Measurements from ENCODE around the gene HACD3.
"Not testable (repeated sequence)": the region's sequence is repeated elsewhere in the genome, so short reads cannot be mapped to it uniquely, and the experiment has no call there.

Gene HACD3

GRCh38 chr15:65549288-65549687 is 19.0 kb downstream of the HACD3 start:
- H3K9me3 ChIP-seq (ENCODE audit: control insufficient read depth in 2 of 2, low read length in 2 of 2), result not testable (repeated sequence)

GRCh38 chr15:65550681-65551098 is 20.4 kb downstream of the HACD3 start:
- Histone ChIP-seq H3K4me1 (ENCODE audit: control insufficient read depth, insufficient read depth, low read length) (no peaks in the 10 kb centered on the region), H3K9ac (ENCODE audit: low read length in 2 of 2) (no peak overlapping the region), H3K4me3 (ENCODE audit: low read length in 2 of 2) (no peak overlapping the region), H3K9me3 (ENCODE audit: control insufficient read depth in 2 of 2, low read length in 2 of 2) (no peaks in the 10 kb centered on the region), H3K36me3 (ENCODE audit: control insufficient read depth in 2 of 2, insufficient read depth in 2 of 2, low read length in 2 of 2) (peaks cover 2 to 13% of the 10 kb centered on the region in 2 donors), H3K27ac (ENCODE audit: low read length) (no peak overlapping the region), H3K27me3 (ENCODE audit: control insufficient read depth in 1 of 2, insufficient read depth in 2 of 2, low read length in 2 of 2) (no peaks in the 10 kb centered on the region)

More at GRCh38 chr15:65549288-65549687, 19.0 kb downstream of the HACD3 start:
- not testable (repeated sequence) for H3K36me3 ChIP-seq (ENCODE audit: control insufficient read depth in 2 of 2, insufficient read depth in 2 of 2, low read length in 2 of 2); H3K9ac ChIP-seq (ENCODE audit: low read length in 2 of 2); H3K27me3 ChIP-seq (ENCODE audit: control insufficient read depth in 1 of 2, insufficient read depth in 2 of 2, low read length in 2 of 2); H3K4me1 ChIP-seq (ENCODE audit: control insufficient read depth, insufficient read depth, low read length); H3K27ac ChIP-seq (ENCODE audit: low read length); H3K4me3 ChIP-seq (ENCODE audit: low read length in 2 of 2)

- no peaks in the 10 kb centered on the region for H3K27me3 ChIP-seq (ENCODE audit: control insufficient read depth in 1 of 2, insufficient read depth in 2 of 2, low read length in 2 of 2)
- H3K9me3 ChIP-seq (ENCODE audit: control insufficient read depth in 2 of 2, low read length in 2 of 2), result no peaks in the 10 kb centered on the region
- no peak overlapping the region for H3K27ac ChIP-seq (ENCODE audit: low read length)
- no peaks in the 10 kb centered on the region for H3K4me1 ChIP-seq (ENCODE audit: control insufficient read depth, insufficient read depth, low read length)
- H3K4me3 ChIP-seq (ENCODE audit: low read length in 2 of 2), result no peak overlapping the region
- H3K9ac ChIP-seq (ENCODE audit: low read length in 2 of 2), result no peak overlapping the region
- H3K36me3 ChIP-seq (ENCODE audit: control insufficient read depth in 2 of 2, insufficient read depth in 2 of 2, low read length in 2 of 2), result peaks cover 5 to 16% of the 10 kb centered on the region in 2 donors
Measured at GRCh38 chr15:65551183-65551582, 20.9 kb downstream of the HACD3 start.

GRCh38 chr15:65552851-65553250 is 22.6 kb downstream of the HACD3 start:
- H3K27ac ChIP-seq (ENCODE audit: low read length); H3K4me1 ChIP-seq (ENCODE audit: control insufficient read depth, insufficient read depth, low read length); H3K27me3 ChIP-seq (ENCODE audit: control insufficient read depth in 1 of 2, insufficient read depth in 2 of 2, low read length in 2 of 2); H3K4me3 ChIP-seq (ENCODE audit: low read length in 2 of 2); H3K9ac ChIP-seq (ENCODE audit: low read length in 2 of 2); H3K9me3 ChIP-seq (ENCODE audit: control insufficient read depth in 2 of 2, low read length in 2 of 2): not testable (repeated sequence)
- H3K36me3 ChIP-seq (ENCODE audit: control insufficient read depth in 2 of 2, insufficient read depth in 2 of 2, low read length in 2 of 2), result peaks cover 8 to 22% of the 10 kb centered on the region in 2 donors

- Histone ChIP-seq H3K9me3 (ENCODE audit: control insufficient read depth in 2 of 2, low read length in 2 of 2) (no peaks in the 10 kb centered on the region), H3K36me3 (ENCODE audit: control insufficient read depth in 2 of 2, insufficient read depth in 2 of 2, low read length in 2 of 2) (peaks cover 9 to 27% of the 10 kb centered on the region in 2 donors), H3K4me1 (ENCODE audit: control insufficient read depth, insufficient read depth, low read length) (no peaks in the 10 kb centered on the region), H3K4me3 (ENCODE audit: low read length in 2 of 2) (no peak overlapping the region), H3K27me3 (ENCODE audit: control insufficient read depth in 1 of 2, insufficient read depth in 2 of 2, low read length in 2 of 2) (no peaks in the 10 kb centered on the region), H3K9ac (ENCODE audit: low read length in 2 of 2) (no peak overlapping the region), H3K27ac (ENCODE audit: low read length) (no peak overlapping the region)
Measured at GRCh38 chr15:65553691-65554090, 23.4 kb downstream of the HACD3 start.

GRCh38 chr15:65556622-65557021 is 26.4 kb downstream of the HACD3 start:
- no peaks in the 10 kb centered on the region for H3K4me1 ChIP-seq (ENCODE audit: control insufficient read depth, insufficient read depth, low read length)
- H3K4me3 ChIP-seq (ENCODE audit: low read length in 2 of 2), result no peak overlapping the region
- H3K9ac ChIP-seq (ENCODE audit: low read length in 2 of 2), result no peak overlapping the region
- no peak overlapping the region for H3K27ac ChIP-seq (ENCODE audit: low read length)
- H3K36me3 ChIP-seq (ENCODE audit: control insufficient read depth in 2 of 2, insufficient read depth in 2 of 2, low read length in 2 of 2), result peaks cover 12 to 31% of the 10 kb centered on the region in 2 donors
- no peaks in the 10 kb centered on the region for H3K27me3 ChIP-seq (ENCODE audit: control insufficient read depth in 1 of 2, insufficient read depth in 2 of 2, low read length in 2 of 2)
- no peaks in the 10 kb centered on the region for H3K9me3 ChIP-seq (ENCODE audit: control insufficient read depth in 2 of 2, low read length in 2 of 2)

- no peaks in the 10 kb centered on the region for H3K4me1 ChIP-seq (ENCODE audit: control insufficient read depth, insufficient read depth, low read length)
- no peak overlapping the region for H3K27ac ChIP-seq (ENCODE audit: low read length)
- H3K27me3 ChIP-seq (ENCODE audit: control insufficient read depth in 1 of 2, insufficient read depth in 2 of 2, low read length in 2 of 2), result no peaks in the 10 kb centered on the region
- no peaks in the 10 kb centered on the region for H3K9me3 ChIP-seq (ENCODE audit: control insufficient read depth in 2 of 2, low read length in 2 of 2)
- H3K36me3 ChIP-seq (ENCODE audit: control insufficient read depth in 2 of 2, insufficient read depth in 2 of 2, low read length in 2 of 2), result peaks cover 12 to 43% of the 10 kb centered on the region in 2 donors
- no peak overlapping the region for H3K4me3 ChIP-seq (ENCODE audit: low read length in 2 of 2)
- no peak overlapping the region for H3K9ac ChIP-seq (ENCODE audit: low read length in 2 of 2)
Measured at GRCh38 chr15:65558336-65558735, 28.1 kb downstream of the HACD3 start.

- Histone ChIP-seq H3K27ac (ENCODE audit: low read length) (no peak overlapping the region), H3K27me3 (ENCODE audit: control insufficient read depth in 1 of 2, insufficient read depth in 2 of 2, low read length in 2 of 2) (no peaks in the 10 kb centered on the region), H3K9ac (ENCODE audit: low read length in 2 of 2) (no peak overlapping the region), H3K4me3 (ENCODE audit: low read length in 2 of 2) (no peak overlapping the region), H3K4me1 (ENCODE audit: control insufficient read depth, insufficient read depth, low read length) (no peaks in the 10 kb centered on the region), H3K9me3 (ENCODE audit: control insufficient read depth in 2 of 2, low read length in 2 of 2) (no peaks in the 10 kb centered on the region), H3K36me3 (ENCODE audit: control insufficient read depth in 2 of 2, insufficient read depth in 2 of 2, low read length in 2 of 2) (peaks cover 17 to 42% of the 10 kb centered on the region in 2 donors)
Measured at GRCh38 chr15:65558997-65559760, 28.9 kb downstream of the HACD3 start.

GRCh38 chr15:65559941-65560340 is 29.7 kb downstream of the HACD3 start:
- Histone ChIP-seq H3K36me3 (ENCODE audit: control insufficient read depth in 2 of 2, insufficient read depth in 2 of 2, low read length in 2 of 2) (peaks cover 22 to 44% of the 10 kb centered on the region in 2 donors), H3K27ac (ENCODE audit: low read length) (no peak overlapping the region), H3K9ac (ENCODE audit: low read length in 2 of 2) (no peak overlapping the region), H3K9me3 (ENCODE audit: control insufficient read depth in 2 of 2, low read length in 2 of 2) (no peaks in the 10 kb centered on the region), H3K4me3 (ENCODE audit: low read length in 2 of 2) (no peak overlapping the region), H3K4me1 (ENCODE audit: control insufficient read depth, insufficient read depth, low read length) (no peaks in the 10 kb centered on the region), H3K27me3 (ENCODE audit: control insufficient read depth in 1 of 2, insufficient read depth in 2 of 2, low read length in 2 of 2) (no peaks in the 10 kb centered on the region)

GRCh38 chr15:65561934-65562333 is 31.7 kb downstream of the HACD3 start:
- Histone ChIP-seq H3K4me1 (ENCODE audit: control insufficient read depth, insufficient read depth, low read length) (no peaks in the 10 kb centered on the region), H3K36me3 (ENCODE audit: control insufficient read depth in 2 of 2, insufficient read depth in 2 of 2, low read length in 2 of 2) (peaks cover 16 to 38% of the 10 kb centered on the region in 2 donors), H3K4me3 (ENCODE audit: low read length in 2 of 2) (no peak overlapping the region), H3K9me3 (ENCODE audit: control insufficient read depth in 2 of 2, low read length in 2 of 2) (no peaks in the 10 kb centered on the region), H3K27me3 (ENCODE audit: control insufficient read depth in 1 of 2, insufficient read depth in 2 of 2, low read length in 2 of 2) (no peaks in the 10 kb centered on the region), H3K9ac (ENCODE audit: low read length in 2 of 2) (no peak overlapping the region), H3K27ac (ENCODE audit: low read length) (no peak overlapping the region)

GRCh38 chr15:65569728-65570127 is 39.5 kb downstream of the HACD3 start:
- Histone ChIP-seq H3K27ac (ENCODE audit: low read length) (no peak overlapping the region), H3K9me3 (ENCODE audit: control insufficient read depth in 2 of 2, low read length in 2 of 2) (no peaks in the 10 kb centered on the region), H3K4me3 (ENCODE audit: low read length in 2 of 2) (no peak overlapping the region), H3K36me3 (ENCODE audit: control insufficient read depth in 2 of 2, insufficient read depth in 2 of 2, low read length in 2 of 2) (peaks cover 27% of the 10 kb centered on the region in 2 donors), H3K27me3 (ENCODE audit: control insufficient read depth in 1 of 2, insufficient read depth in 2 of 2, low read length in 2 of 2) (no peaks in the 10 kb centered on the region), H3K4me1 (ENCODE audit: control insufficient read depth, insufficient read depth, low read length) (no peaks in the 10 kb centered on the region), H3K9ac (ENCODE audit: low read length in 2 of 2) (no peak overlapping the region)
